ENCODE data around the gene MTERF4. TPM values are rescaled to one million over a fixed set of nuclear protein-coding genes. Genes with fewer than 3 reads are reported as not detected.

The MTERF4 gene
- polyA plus RNA-seq, 6 donors from 2014 or later = 45.7 to 71.2 (median 58.3) TPM

- H3K4me3 Mint-ChIP-seq = no peak overlapping the region
- no peaks in the 10 kb centered on the region for H3K9me3 Mint-ChIP-seq
- peaks cover 10 to 37% of the 10 kb centered on the region in 2 donors for H3K36me3 Mint-ChIP-seq
- H3K27ac Mint-ChIP-seq = peak overlapping the region in 2 of 6 donors; percentile 49 to 79
- no peak for ATAC-seq (ENCODE audit: low read depth in 2 of 2)
- peaks cover 16 to 23% (median 22%) of the 10 kb centered on the region in 3 donors for H3K4me1 Mint-ChIP-seq
- DNase-seq = no peak
- H3K27me3 Mint-ChIP-seq = no peaks in the 10 kb centered on the region
Measured at GRCh38 chr2:241115361-241115760, 13.3 kb upstream of the MTERF4 start.

GRCh38 chr2:241114836-241115235, 12.7 kb upstream of the MTERF4 start:
- peaks cover 10 to 33% of the 10 kb centered on the region in 2 donors for H3K36me3 Mint-ChIP-seq
- H3K4me3 Mint-ChIP-seq = no peak overlapping the region
- DNase-seq (no peak), ATAC-seq (ENCODE audit: low read depth in 2 of 2) (no peak)
- H3K27ac Mint-ChIP-seq = peak overlapping the region in 1 of 6 donors; percentile 52
- no peaks in the 10 kb centered on the region for H3K9me3 Mint-ChIP-seq
- H3K4me1 Mint-ChIP-seq = peaks cover 21 to 29% (median 28%) of the 10 kb centered on the region in 3 donors
- no peaks in the 10 kb centered on the region for H3K27me3 Mint-ChIP-seq

GRCh38 chr2:241112592-241112991, 10.5 kb upstream of the MTERF4 start:
- H3K4me1 Mint-ChIP-seq = peaks cover 38 to 49% (median 47%) of the 10 kb centered on the region in 3 donors
- peaks cover 0 to 4% (median 0%) of the 10 kb centered on the region in 7 donors for H3K9me3 Mint-ChIP-seq
- peaks cover 10 to 25% of the 10 kb centered on the region in 2 donors for H3K36me3 Mint-ChIP-seq
- ATAC-seq (ENCODE audit: low read depth in 2 of 2) (no peak), DNase-seq (no peak)
- no peaks in the 10 kb centered on the region for H3K27me3 Mint-ChIP-seq
- peak overlapping the region in 1 of 8 donors; percentile 55 for H3K4me3 Mint-ChIP-seq
- peak overlapping the region; percentile 35 to 97 (median 80) for H3K27ac Mint-ChIP-seq

- no peaks in the 10 kb centered on the region for H3K27me3 Mint-ChIP-seq
- ATAC-seq (ENCODE audit: low read depth in 2 of 2) = no peak
- H3K4me3 Mint-ChIP-seq = peak overlapping the region in 4 of 8 donors; percentile 41 to 71 (median 68)
- H3K36me3 Mint-ChIP-seq = peaks cover 10 to 24% of the 10 kb centered on the region in 2 donors
- peak overlapping the region; percentile 92 to 97 (median 96) for H3K27ac Mint-ChIP-seq
- peaks cover 38 to 53% (median 47%) of the 10 kb centered on the region in 3 donors for H3K4me1 Mint-ChIP-seq
- no peak for DNase-seq
- peaks cover 0 to 4% (median 0%) of the 10 kb centered on the region in 7 donors for H3K9me3 Mint-ChIP-seq
Measured at GRCh38 chr2:241112046-241112445, 10.0 kb upstream of the MTERF4 start.

- peaks cover 0 to 4% (median 0%) of the 10 kb centered on the region in 7 donors for H3K9me3 Mint-ChIP-seq
- H3K36me3 Mint-ChIP-seq = peaks cover 10 to 18% of the 10 kb centered on the region in 2 donors
- peak overlapping the region; percentile 82 to 97 (median 96) for H3K27ac Mint-ChIP-seq
- peak overlapping the region in 6 of 8 donors; percentile 6 to 83 (median 68) for H3K4me3 Mint-ChIP-seq
- ATAC-seq (ENCODE audit: low read depth in 2 of 2) (peak; percentile 35 to 59), DNase-seq (peak; percentile 40)
- peaks cover 38 to 53% (median 47%) of the 10 kb centered on the region in 3 donors for H3K4me1 Mint-ChIP-seq
- H3K27me3 Mint-ChIP-seq = no peaks in the 10 kb centered on the region
Measured at GRCh38 chr2:241111440-241111805, 9.3 kb upstream of the MTERF4 start.

- ATAC-seq (ENCODE audit: low read depth in 2 of 2) = peak; percentile 87 to 93
- Mint-ChIP-seq H3K27me3 (no peaks in the 10 kb centered on the region), H3K9me3 (peaks cover 0 to 4% (median 0%) of the 10 kb centered on the region in 7 donors), H3K36me3 (peaks cover 10 to 14% of the 10 kb centered on the region in 2 donors), H3K4me1 (peaks cover 38 to 53% (median 47%) of the 10 kb centered on the region in 3 donors), H3K27ac (peak overlapping the region; percentile 92 to 98 (median 97)), H3K4me3 (peak overlapping the region; percentile 6 to 83 (median 68))
- DNase-seq = peak; percentile 70
Measured at GRCh38 chr2:241110607-241111439, 8.7 kb upstream of the MTERF4 start.

GRCh38 chr2:241110089-241110606, 8.1 kb upstream of the MTERF4 start:
- ATAC-seq (ENCODE audit: low read depth in 2 of 2) (no peak), DNase-seq (no peak)
- H3K4me3 Mint-ChIP-seq = peak overlapping the region in 7 of 8 donors; percentile 30 to 83 (median 69)
- H3K27ac Mint-ChIP-seq = peak overlapping the region; percentile 92 to 98 (median 97)
- H3K4me1 Mint-ChIP-seq = peaks cover 38 to 53% (median 47%) of the 10 kb centered on the region in 3 donors
- H3K9me3 Mint-ChIP-seq = peaks cover 0 to 4% (median 0%) of the 10 kb centered on the region in 7 donors
- H3K36me3 Mint-ChIP-seq = peaks cover 8 to 9% of the 10 kb centered on the region in 2 donors
- H3K27me3 Mint-ChIP-seq = no peaks in the 10 kb centered on the region

- Mint-ChIP-seq H3K4me1 (peaks cover 38 to 53% (median 47%) of the 10 kb centered on the region in 3 donors), H3K9me3 (peaks cover 0 to 4% (median 0%) of the 10 kb centered on the region in 7 donors), H3K36me3 (peaks cover under 1 to 2% of the 10 kb centered on the region in 2 donors), H3K27me3 (no peaks in the 10 kb centered on the region), H3K4me3 (peak overlapping the region in 7 of 8 donors; percentile 12 to 89 (median 69)), H3K27ac (peak overlapping the region; percentile 88 to 98 (median 97))
- no peak for DNase-seq
- no peak for ATAC-seq (ENCODE audit: low read depth in 2 of 2)
Measured at GRCh38 chr2:241109210-241110088, 7.4 kb upstream of the MTERF4 start.

- DNase-seq = no peak
- Mint-ChIP-seq H3K4me3 (peak overlapping the region; percentile 12 to 89 (median 70)), H3K36me3 (no peaks in the 10 kb centered on the region), H3K9me3 (peaks cover 0 to 4% (median 0%) of the 10 kb centered on the region in 7 donors), H3K4me1 (peaks cover 38 to 56% (median 47%) of the 10 kb centered on the region in 3 donors), H3K27me3 (no peaks in the 10 kb centered on the region), H3K27ac (peak overlapping the region; percentile 51 to 98 (median 96))
- ATAC-seq (ENCODE audit: low read depth in 2 of 2) = no peak
Measured at GRCh38 chr2:241108271-241109209, 6.5 kb upstream of the MTERF4 start.

- H3K36me3 Mint-ChIP-seq = no peaks in the 10 kb centered on the region
- peak overlapping the region in 3 of 6 donors; percentile 32 to 97 (median 54) for H3K27ac Mint-ChIP-seq
Measured at GRCh38 chr2:241107031-241107783, 5.1 kb upstream of the MTERF4 start.

GRCh38 chr2:241105641-241106040, 3.6 kb upstream of the MTERF4 start:
- H3K4me3 Mint-ChIP-seq = no peak overlapping the region

More at GRCh38 chr2:241107031-241107783, 5.1 kb upstream of the MTERF4 start:
- DNase-seq = no peak
- Mint-ChIP-seq H3K4me1 (peaks cover 42 to 66% (median 51%) of the 10 kb centered on the region in 3 donors), H3K9me3 (peaks cover 0 to 4% (median 0%) of the 10 kb centered on the region in 7 donors), H3K27me3 (no peaks in the 10 kb centered on the region), H3K4me3 (peak overlapping the region in 2 of 8 donors; percentile 6 to 33)
- ATAC-seq (ENCODE audit: low read depth in 2 of 2) = no peak

More at GRCh38 chr2:241105641-241106040, 3.6 kb upstream of the MTERF4 start:
- Mint-ChIP-seq H3K4me1 (peaks cover 35 to 61% (median 51%) of the 10 kb centered on the region in 3 donors), H3K27me3 (no peaks in the 10 kb centered on the region), H3K36me3 (no peaks in the 10 kb centered on the region), H3K9me3 (peaks cover 0 to 4% (median 0%) of the 10 kb centered on the region in 7 donors), H3K27ac (peak overlapping the region in 1 of 6 donors; percentile 62)
- DNase-seq (no peak), ATAC-seq (ENCODE audit: low read depth in 2 of 2) (no peak)
